ENCODE results near the gene RALGAPA2.

The RALGAPA2 gene

GRCh38 chr20:20454850-20455627, 257.4 kb downstream of the RALGAPA2 start:
- no peak for DNase-seq (ENCODE audit: low read depth in 1 of 2, low spot score in 1 of 2)
- Histone ChIP-seq H3K4me3 (replicated peaks; ENCODE audit: insufficient read depth, low read length) (no peak overlapping the region), H3K27ac (replicated peaks) (no peak overlapping the region), H3K27me3 (ENCODE audit: insufficient read depth, poor library complexity, severe bottlenecking) (no peaks in the 10 kb centered on the region)
- TF ChIP-seq POLR2AphosphoS5 (IDR thresholded peaks at IDR 0.05; ENCODE audit: low read depth) (no peak), SPI1 (IDR thresholded peaks at IDR 0.05; ENCODE audit: borderline replicate concordance, low read depth) (no peak), GABPA (IDR thresholded peaks at IDR 0.05; ENCODE audit: low read depth) (no peak), CTCF (IDR thresholded peaks at IDR 0.05; ENCODE audit: insufficient read depth, low read length) (no peak)
- TF ChIP-seq, protein P1, sequence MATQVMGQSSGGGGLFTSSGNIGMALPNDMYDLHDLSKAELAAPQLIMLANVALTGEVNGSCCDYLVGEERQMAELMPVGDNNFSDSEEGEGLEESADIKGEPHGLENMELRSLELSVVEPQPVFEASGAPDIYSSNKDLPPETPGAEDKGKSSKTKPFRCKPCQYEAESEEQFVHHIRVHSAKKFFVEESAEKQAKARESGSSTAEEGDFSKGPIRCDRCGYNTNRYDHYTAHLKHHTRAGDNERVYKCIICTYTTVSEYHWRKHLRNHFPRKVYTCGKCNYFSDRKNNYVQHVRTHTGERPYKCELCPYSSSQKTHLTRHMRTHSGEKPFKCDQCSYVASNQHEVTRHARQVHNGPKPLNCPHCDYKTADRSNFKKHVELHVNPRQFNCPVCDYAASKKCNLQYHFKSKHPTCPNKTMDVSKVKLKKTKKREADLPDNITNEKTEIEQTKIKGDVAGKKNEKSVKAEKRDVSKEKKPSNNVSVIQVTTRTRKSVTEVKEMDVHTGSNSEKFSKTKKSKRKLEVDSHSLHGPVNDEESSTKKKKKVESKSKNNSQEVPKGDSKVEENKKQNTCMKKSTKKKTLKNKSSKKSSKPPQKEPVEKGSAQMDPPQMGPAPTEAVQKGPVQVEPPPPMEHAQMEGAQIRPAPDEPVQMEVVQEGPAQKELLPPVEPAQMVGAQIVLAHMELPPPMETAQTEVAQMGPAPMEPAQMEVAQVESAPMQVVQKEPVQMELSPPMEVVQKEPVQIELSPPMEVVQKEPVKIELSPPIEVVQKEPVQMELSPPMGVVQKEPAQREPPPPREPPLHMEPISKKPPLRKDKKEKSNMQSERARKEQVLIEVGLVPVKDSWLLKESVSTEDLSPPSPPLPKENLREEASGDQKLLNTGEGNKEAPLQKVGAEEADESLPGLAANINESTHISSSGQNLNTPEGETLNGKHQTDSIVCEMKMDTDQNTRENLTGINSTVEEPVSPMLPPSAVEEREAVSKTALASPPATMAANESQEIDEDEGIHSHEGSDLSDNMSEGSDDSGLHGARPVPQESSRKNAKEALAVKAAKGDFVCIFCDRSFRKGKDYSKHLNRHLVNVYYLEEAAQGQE (IDR thresholded peaks at IDR 0.05; ENCODE audit: insufficient replicate concordance, low read depth): no peak

DNA sequence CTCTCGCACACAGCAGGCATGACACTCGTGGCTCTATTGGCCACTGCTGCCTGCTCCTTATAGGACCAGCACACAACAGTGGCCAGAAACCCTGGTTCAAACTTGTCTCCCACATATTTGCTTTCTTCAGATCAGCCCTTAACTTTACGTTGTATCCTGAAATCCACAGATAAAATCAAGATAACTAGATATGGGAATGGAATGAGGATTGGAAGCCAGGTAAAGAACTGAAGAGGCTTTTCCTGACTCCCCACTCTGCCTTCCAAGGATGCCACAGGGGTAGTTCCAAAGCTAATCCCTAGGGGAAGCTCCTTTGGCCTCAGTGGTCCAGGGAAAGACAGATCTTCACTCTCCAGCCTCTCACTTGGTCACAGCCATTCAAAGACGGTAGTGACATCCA, 258.1 kb downstream of the RALGAPA2 start:
- no peak for TF ChIP-seq POLR2AphosphoS5 (IDR thresholded peaks at IDR 0.05; ENCODE audit: low read depth)
- TF ChIP-seq, protein P1 (IDR thresholded peaks at IDR 0.05; ENCODE audit: insufficient replicate concordance, low read depth): no peak
- no peak for TF ChIP-seq GABPA (IDR thresholded peaks at IDR 0.05; ENCODE audit: low read depth)
- TF ChIP-seq CTCF (IDR thresholded peaks at IDR 0.05; ENCODE audit: insufficient read depth, low read length): no peak
- no peak for TF ChIP-seq SPI1 (IDR thresholded peaks at IDR 0.05; ENCODE audit: borderline replicate concordance, low read depth)
- Histone ChIP-seq H3K27me3 (ENCODE audit: insufficient read depth, poor library complexity, severe bottlenecking) (no peaks in the 10 kb centered on the region), H3K4me3 (replicated peaks; ENCODE audit: insufficient read depth, low read length) (no peak overlapping the region), H3K27ac (replicated peaks) (no peak overlapping the region)
- no peak for DNase-seq (ENCODE audit: low read depth in 1 of 2, low spot score in 1 of 2)

- TF ChIP-seq, protein P1 (IDR thresholded peaks at IDR 0.05; ENCODE audit: insufficient replicate concordance, low read depth): no peak
- TF ChIP-seq SPI1 (IDR thresholded peaks at IDR 0.05; ENCODE audit: borderline replicate concordance, low read depth): no peak
- no peak for TF ChIP-seq CTCF (IDR thresholded peaks at IDR 0.05; ENCODE audit: insufficient read depth, low read length)
- no peak for TF ChIP-seq POLR2AphosphoS5 (IDR thresholded peaks at IDR 0.05; ENCODE audit: low read depth)
- no peak for TF ChIP-seq GABPA (IDR thresholded peaks at IDR 0.05; ENCODE audit: low read depth)
- H3K27me3 ChIP-seq (ENCODE audit: insufficient read depth, poor library complexity, severe bottlenecking): no peaks in the 10 kb centered on the region
- no peak for DNase-seq (ENCODE audit: low read depth in 1 of 2, low spot score in 1 of 2)
- no peak overlapping the region for H3K27ac ChIP-seq (replicated peaks)
- no peak overlapping the region for H3K4me3 ChIP-seq (replicated peaks; ENCODE audit: insufficient read depth, low read length)
Measured at GRCh38 chr20:20452254-20452676, 260.2 kb downstream of the RALGAPA2 start.

Measured in HL-60 (cell line).